K562 (cell line): Measurements from ENCODE around the gene SS18L1. TPM values are rescaled to one million over a fixed set of nuclear protein-coding genes. Genes with fewer than 3 reads are reported as not detected.

Experiments used
- ATAC-seq: fragments of 200-7000 bp; cut with Tn5 transposase; 3 replicates; pipeline ENCODE4 v1.9.1; 2020; ENCODE audit warnings: moderate library complexity
- BruUV-seq: library from RNA; stranded (reverse); fragments of 400-500 nt; replicated peaks from 2 replicates; lab custom pipeline; 2021; lab: Mats Ljungman, UMichigan
- CTCF ChIA-PET: fragments of 300-600 bp; formaldehyde crosslinking; extraction: SDS; loops from one replicate; lab custom pipeline; 2021; ENCODE audit warnings: low intra/inter-chr PET ratio; lab: Yijun Ruan, JAX
- POLR2A ChIA-PET: fragments of 300-600, 350-650 bp; sonication (Branson Sonifier 250); formaldehyde crosslinking; extraction: SDS; loops from one replicate; lab custom pipeline; 2021; ENCODE audit warnings: antibody characterized with exemption, inconsistent platforms; lab: Yijun Ruan, JAX
- DNase-seq, 4 experiments: peaks; one replicate each; pipeline versions ENCODE4 v3.0.0 to v3.0.0-alpha.2; 2011 to 2018; ENCODE audit warnings: low spot score in 3 of 4, mixed read lengths in 3 of 4; ENCODE audit errors: extremely low read depth in 1 of 4
- FAIRE-seq: peaks from 2 replicates; lab custom pipeline; 2011; peaks lifted over from hg19 to GRCh38; lab: Jason Lieb, UNC
- H2AFZ ChIP-seq: 2 replicates; pipeline ENCODE4 v1.6.0; 2011; ENCODE audit warnings: low read depth, low read length, control low read depth, inconsistent platforms
- H3K27ac ChIP-seq: fragments of 200-600 bp; 3 replicates; pipeline ENCODE4 v1.8.0; 2011; ENCODE audit warnings: low read depth, mild to moderate bottlenecking, control low read depth, inconsistent platforms, low read length, moderate library complexity, mixed read lengths; ENCODE audit errors: extremely low read depth
- H3K27me3 ChIP-seq, 2 experiments: fragments of 300-600 bp in 1 of 2; 2 replicates in 1 of 2; 3 replicates in 1 of 2; pipeline versions ENCODE4 v1.6.0 to v1.8.0; 2011; ENCODE audit warnings: inconsistent platforms in 2 of 2, low read length in 2 of 2, mild to moderate bottlenecking in 1 of 2, mixed read lengths in 1 of 2, moderate library complexity in 1 of 2; ENCODE audit not compliant: control insufficient read depth in 2 of 2, insufficient read depth in 2 of 2
- H3K36me3 ChIP-seq: fragments of 300-600 bp; 3 replicates; pipeline ENCODE4 v1.8.0; 2011; ENCODE audit warnings: mild to moderate bottlenecking, low read length, inconsistent platforms; ENCODE audit not compliant: control insufficient read depth, insufficient read depth
- H3K4me1 ChIP-seq, 2 experiments: fragments of 200-600 bp in 1 of 2; replicated peaks in 1 of 2; 2 replicates in 1 of 2; 3 replicates in 1 of 2; pipeline versions ENCODE4 v1.5.1 to v1.8.0; 2011; ENCODE audit warnings: inconsistent platforms in 2 of 2, low read length in 2 of 2, mild to moderate bottlenecking in 1 of 2, mixed read lengths in 1 of 2, moderate library complexity in 1 of 2; ENCODE audit not compliant: control insufficient read depth in 2 of 2, insufficient read depth in 2 of 2
- H3K4me2 ChIP-seq: 2 replicates; pipeline ENCODE4 v1.6.1; 2011; ENCODE audit warnings: low read length, control low read depth, inconsistent platforms, mixed read lengths; ENCODE audit not compliant: insufficient read depth
- H3K4me3 ChIP-seq: fragments of 200-600 bp; sonication (generic), shearing (Covaris generic); 2 replicates; pipeline ENCODE4 v1.5.1; 2016; ENCODE audit warnings: control low read depth, inconsistent platforms
- H3K79me2 ChIP-seq: fragments of 200-600 bp; 3 replicates; pipeline ENCODE4 v1.8.0; 2011; ENCODE audit warnings: low read length, inconsistent platforms; ENCODE audit not compliant: control insufficient read depth, insufficient read depth
- H3K9ac ChIP-seq, 2 experiments: 2 replicates each; pipeline versions ENCODE4 v1.6.0 to v1.6.1; 2011; ENCODE audit warnings: low read depth in 2 of 2, low read length in 2 of 2, control low read depth in 1 of 2, inconsistent platforms in 1 of 2, mild to moderate bottlenecking in 1 of 2, mixed read lengths in 1 of 2; ENCODE audit not compliant: insufficient read depth in 1 of 2
- H3K9me1 ChIP-seq: one replicate; pipeline ENCODE4 v1.6.0; 2011; ENCODE audit warnings: inconsistent platforms, mild to moderate bottlenecking, low read length, moderate library complexity; ENCODE audit not compliant: control insufficient read depth, insufficient read depth
- H3K9me3 ChIP-seq: replicated peaks from 2 replicates; pipeline ENCODE4 v1.5.1; 2011; ENCODE audit warnings: low read depth, low read length, inconsistent platforms; ENCODE audit not compliant: control insufficient read depth, insufficient read depth
- H4K20me1 ChIP-seq: replicated peaks from 2 replicates; pipeline ENCODE4 v1.6.1; 2011; ENCODE audit warnings: low read length, inconsistent platforms, mixed read lengths; ENCODE audit not compliant: control insufficient read depth, insufficient read depth
- ARHGAP35 ChIP-seq: fragments of 450-650 bp; IDR thresholded peaks from 2 replicates; pipeline ENCODE4 v1.6.1; 2018; ENCODE audit not compliant: partially characterized antibody
- CHD1 ChIP-seq: fragments of 200-600 bp; sonication (generic); IDR thresholded peaks from one replicate; pipeline ENCODE4 v1.6.1; 2012; ENCODE audit warnings: mild to moderate bottlenecking, moderate library complexity, low read length, inconsistent platforms
- CREB3 ChIP-seq: fragments of 450-650 bp; conservative IDR thresholded peaks from 2 replicates; pipeline ENCODE4 v1.6.1; 2016; ENCODE audit warnings: missing genetic modification characterization, low read depth, mild to moderate bottlenecking, missing compliant biosample characterization, moderate library complexity
- DNMT1 ChIP-seq: fragments of 450-650 bp; IDR thresholded peaks from 2 replicates; pipeline ENCODE4 v1.6.1; 2016; ENCODE audit warnings: antibody characterized with exemption, mild to moderate bottlenecking
- FOS ChIP-seq: IDR thresholded peaks from 3 replicates; pipeline ENCODE4 v1.6.1; 2011; ENCODE audit not compliant: insufficient read length; ENCODE audit errors: extremely low read depth
- ZBTB33 ChIP-seq: sonication (generic); formaldehyde crosslinking; IDR thresholded peaks from 2 replicates; pipeline ENCODE4 v1.8.1; 2023; ENCODE audit warnings: mild to moderate bottlenecking, missing genetic modification reagents
- ZNF121 ChIP-seq: sonication (generic); formaldehyde crosslinking; conservative IDR thresholded peaks from 2 replicates; pipeline ENCODE4 v1.8.0; 2022; ENCODE audit warnings: missing genetic modification reagents
- WGBS: fragments of 100-300 bp; shearing (Covaris generic); methylation state at CpG from one replicate; pipeline ENCODE4 v1.1.6; 2016; ENCODE audit warnings: low coverage, mixed read lengths; ENCODE audit not compliant: insufficient coverage; ENCODE audit errors: missing lambda C conversion rate; 5-methylcytosine and 5-hydroxymethylcytosine counted together
- in situ Hi-C: fragments of 300-500 bp; cut with MboI; formaldehyde crosslinking; loops from 4 replicates; pipeline ENCODE4 v1.15.0; 2018; ENCODE audit warnings: inconsistent platforms, mixed read lengths
- intact Hi-C: fragments of 100-400 bp; cut with micrococcal nuclease; formaldehyde crosslinking; loops from 2 replicates; pipeline ENCODE4 v1.14.2; 2022
- polyA plus RNA-seq, 8 experiments: library from polyadenylated mRNA; depleted of rRNA in 4 of 8; stranded (reverse) in 5 of 8; unstranded in 3 of 8; fragments of >200 nt; fragmentation: Nextera tagmentation in 2 of 8; fragmentation: Illumina TruSeq in 1 of 8; extraction: Ambion mirVana in 2 of 8; extraction: Trizol in 1 of 8; gene quantifications; 2 replicates each; pipeline versions ENCODE4 v1.2.1 to v1.2.3, GENCODE V29; 2011 to 2014; ENCODE audit warnings: inconsistent platforms in 1 of 8, missing spikeins in 1 of 8
- total RNA-seq, 7 experiments: library from RNA; depleted of rRNA in 6 of 7; stranded (reverse); fragments of >200 nt in 6 of 7; fragmentation: Illumina TruSeq in 2 of 7; extraction: Trizol in 2 of 7; gene quantifications; 2 replicates each; pipeline versions ENCODE4 v1.2.1 to v1.2.3, GENCODE V29; 2011 to 2021; ENCODE audit warnings: low replicate concordance in 1 of 7

Gene SS18L1
- total and polyA plus RNA-seq, 9 of the 15 experiments (the other 6 are each of a cell fraction or from before 2014, with no cell fraction given) = 2.7 to 28.3 (median 15.1) TPM

GRCh38 chr20:62178316-62179161 is 35.0 kb downstream of the SS18L1 start:
- Histone ChIP-seq H3K4me2 (no peak overlapping the region), H3K27ac (no peak overlapping the region), H3K4me1 (peaks cover 5 to 9% of the 10 kb centered on the region in 2 experiments; a peak in 4 of 5 replicates), H2AFZ (no peak overlapping the region), H3K79me2 (peaks cover 18% of the 10 kb centered on the region), H3K9me1 (no peaks in the 10 kb centered on the region), H3K4me3 (no peak overlapping the region), H3K36me3 (peaks cover 62% of the 10 kb centered on the region; the same call in 2 of the 3 replicates), H4K20me1 (no peaks in the 10 kb centered on the region), H3K27me3 (no peaks in the 10 kb centered on the region), H3K9ac (no peak overlapping the region; a peak in 1 of 4 replicates), H3K9me3 (no peaks in the 10 kb centered on the region)
- 89% methylated on average over 19 of the region's 19 CpGs for WGBS
- ChIA-PET POLR2A (no interaction called here), CTCF (no interaction called here)
- intact Hi-C loops = no loop called here
- in situ Hi-C loops = no loop called here
- no peak for ATAC-seq
- no peak for FAIRE-seq
- no peak for DNase-seq
- TF ChIP-seq CREB3 (tag) = no peak
- peak; percentile 70 for TF ChIP-seq ZNF121
- BruUV-seq = no TSS peak

- Histone ChIP-seq H3K27me3 (no peaks in the 10 kb centered on the region), H3K4me1 (peaks cover 5 to 10% of the 10 kb centered on the region in 2 experiments; a peak in 4 of 5 replicates), H3K4me3 (no peak overlapping the region), H3K9me1 (no peaks in the 10 kb centered on the region), H3K36me3 (peaks cover 57% of the 10 kb centered on the region; the same call in 2 of the 3 replicates), H3K79me2 (peaks cover 24% of the 10 kb centered on the region), H3K27ac (no peak overlapping the region), H3K9ac (peak overlapping the region in 1 of 2 experiments; percentile 30; a peak in 1 of 4 replicates), H3K9me3 (no peaks in the 10 kb centered on the region), H4K20me1 (no peaks in the 10 kb centered on the region), H3K4me2 (no peak overlapping the region), H2AFZ (no peak overlapping the region)
- FAIRE-seq (no peak), ATAC-seq (no peak), DNase-seq (no peak)
- WGBS = 97% methylated on average over 14 of the region's 14 CpGs
- intact Hi-C loops = no loop called here
- POLR2A ChIA-PET = no interaction called here
- TF ChIP-seq CHD1 = no peak
- TF ChIP-seq ZBTB33 = peak; percentile 44; the same call in 1 of the 2 replicates
- TF ChIP-seq DNMT1 = no peak
- TF ChIP-seq ARHGAP35 = no peak
- TF ChIP-seq FOS = no peak
- no TSS peak for BruUV-seq
- in situ Hi-C loops = no loop called here
- CTCF ChIA-PET = no interaction called here
These were observed 35.6 kb downstream of the SS18L1 start for GRCh38 chr20:62179162-62179504.
